H7 (cell line): ENCODE measurements around the gene KRTAP22-2. TPM values are rescaled to one million over a fixed set of nuclear protein-coding genes. Genes with fewer than 3 reads are reported as not detected.

Experiments
- total RNA-seq: library from RNA; depleted of rRNA; stranded (reverse); fragments of >200 nt; shearing (Covaris generic); gene quantifications from 2 replicates; pipeline ENCODE4 v1.2.3, GENCODE V29; 2014; rRNA removed

KRTAP22-2 gene
- total RNA-seq, 1 experiment from 2014 or later = not detected

Other genes starting within 250 kb of the KRTAP22-2 start
- not detected in 2 replicates for gene KRTAP23-1, start 241.8 kb downstream of the KRTAP22-2 start, total RNA-seq
- not detected in 2 replicates for gene KRTAP13-2, start 218.1 kb downstream of the KRTAP22-2 start, total RNA-seq
- gene KRTAP13-1, start 194.4 kb downstream of the KRTAP22-2 start, total RNA-seq = not detected in 2 replicates
- gene KRTAP13-3, start 164.5 kb downstream of the KRTAP22-2 start, total RNA-seq = not detected in 2 replicates
- not detected in 2 replicates for gene KRTAP13-4, start 160.2 kb downstream of the KRTAP22-2 start, total RNA-seq
- not detected in 2 replicates for gene KRTAP15-1, start 150.1 kb downstream of the KRTAP22-2 start, total RNA-seq
- not detected in 2 replicates for gene KRTAP19-1, start 110.0 kb downstream of the KRTAP22-2 start, total RNA-seq
- gene KRTAP19-2, start 103.0 kb downstream of the KRTAP22-2 start, total RNA-seq = not detected in 2 replicates
- not detected in 2 replicates for gene KRTAP19-3, start 98.4 kb downstream of the KRTAP22-2 start, total RNA-seq
- not detected in 2 replicates for gene KRTAP19-4, start 93.2 kb downstream of the KRTAP22-2 start, total RNA-seq
- not detected in 2 replicates for gene KRTAP19-5, start 88.3 kb downstream of the KRTAP22-2 start, total RNA-seq
- gene KRTAP19-6, start 48.5 kb downstream of the KRTAP22-2 start, total RNA-seq = not detected in 2 replicates
- gene KRTAP19-7, start 29.1 kb downstream of the KRTAP22-2 start, total RNA-seq = not detected in 2 replicates
- not detected in 2 replicates for gene KRTAP6-3, start 2.0 kb upstream of the KRTAP22-2 start, total RNA-seq
- gene KRTAP6-2, start 8.5 kb upstream of the KRTAP22-2 start, total RNA-seq = not detected in 2 replicates
- gene KRTAP22-1, start 10.7 kb upstream of the KRTAP22-2 start, total RNA-seq = not detected in 2 replicates
- not detected in 2 replicates for gene KRTAP6-1, start 23.5 kb upstream of the KRTAP22-2 start, total RNA-seq
- not detected in 2 replicates for gene KRTAP20-1, start 26.0 kb upstream of the KRTAP22-2 start, total RNA-seq
- gene KRTAP20-4, start 30.2 kb upstream of the KRTAP22-2 start, total RNA-seq = not detected in 2 replicates
- gene KRTAP20-2, start 44.8 kb upstream of the KRTAP22-2 start, total RNA-seq = not detected in 2 replicates
- gene KRTAP20-3, start 52.5 kb upstream of the KRTAP22-2 start, total RNA-seq = not detected in 2 replicates
- gene KRTAP21-3, start 128.4 kb upstream of the KRTAP22-2 start, total RNA-seq = not detected in 2 replicates
- not detected in 2 replicates for gene KRTAP21-2, start 156.9 kb upstream of the KRTAP22-2 start, total RNA-seq
- gene KRTAP21-1, start 165.0 kb upstream of the KRTAP22-2 start, total RNA-seq = not detected in 2 replicates
- gene KRTAP8-1, start 222.9 kb upstream of the KRTAP22-2 start, total RNA-seq = not detected in 2 replicates
- gene KRTAP7-1, start 239.4 kb upstream of the KRTAP22-2 start, total RNA-seq = not detected in 2 replicates